Stimulated activated CD4-positive, alpha-beta T cell treated with anti-CD3 and anti-CD28 coated beads, TNF-alpha, amount 100 ng/mL, for 48 hours (primary cell): Measurements from ENCODE around the gene GALNT10.

ENCODE experiments used
- DNase-seq, 3 donors: peaks; one replicate each; pipeline ENCODE4 v3.0.0-alpha.2; 2020; ENCODE audit warnings: low read depth in 3 of 3

The GALNT10 gene

DNA sequence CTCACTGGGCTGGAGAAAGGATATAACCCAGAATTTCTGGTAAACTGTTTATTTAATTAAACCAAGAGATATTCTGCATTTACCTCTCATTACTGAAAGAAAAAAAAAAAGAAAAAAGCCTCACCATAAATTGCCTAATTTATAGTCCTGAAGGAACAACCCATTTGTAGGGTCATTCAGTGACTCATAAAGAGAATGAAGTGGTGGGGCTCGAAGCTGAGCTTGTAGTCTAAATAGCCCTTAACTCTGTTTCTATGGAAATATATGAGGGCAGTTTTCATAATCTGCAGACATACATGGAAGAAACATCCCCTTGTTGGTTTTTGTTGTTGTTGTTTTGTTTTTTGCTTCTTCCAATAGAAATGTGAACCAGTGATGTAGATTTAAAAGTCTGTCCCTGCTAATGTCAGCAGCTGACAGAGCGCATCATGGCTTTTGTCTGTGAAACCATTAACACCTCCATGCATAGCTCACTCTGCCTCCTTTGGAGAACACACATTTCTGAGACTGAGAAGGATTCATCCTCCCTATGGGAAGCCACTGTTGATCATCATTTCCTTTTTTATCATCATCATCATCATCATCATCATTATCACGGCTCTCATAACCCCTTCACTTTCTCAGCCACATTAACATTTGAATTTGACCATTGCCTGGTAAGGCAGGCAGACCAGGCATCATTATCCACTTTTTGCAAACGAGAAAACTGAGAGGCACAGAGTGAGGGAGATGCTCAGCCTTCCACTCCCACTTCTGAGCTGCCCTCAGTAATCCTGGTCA lies 187.4 kb downstream of the GALNT10 start:
- no peak for DNase-seq

DNA sequence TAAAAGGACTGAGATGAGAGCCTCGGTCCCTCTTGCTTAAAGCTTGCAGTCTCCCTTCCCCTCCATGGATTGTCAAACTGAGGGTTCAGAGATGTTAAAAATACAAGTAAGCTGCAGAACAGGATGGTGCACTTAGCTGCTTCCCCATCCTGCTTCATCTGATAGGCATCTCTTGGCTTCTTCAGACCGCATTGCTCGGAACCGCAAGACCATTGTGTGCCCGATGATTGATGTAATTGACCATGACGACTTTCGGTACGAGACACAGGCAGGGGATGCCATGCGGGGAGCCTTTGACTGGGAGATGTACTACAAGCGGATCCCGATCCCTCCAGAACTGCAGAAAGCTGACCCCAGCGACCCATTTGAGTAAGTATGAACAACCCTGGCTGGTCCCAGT lies 189.7 kb downstream of the GALNT10 start:
- no peak for DNase-seq

DNA sequence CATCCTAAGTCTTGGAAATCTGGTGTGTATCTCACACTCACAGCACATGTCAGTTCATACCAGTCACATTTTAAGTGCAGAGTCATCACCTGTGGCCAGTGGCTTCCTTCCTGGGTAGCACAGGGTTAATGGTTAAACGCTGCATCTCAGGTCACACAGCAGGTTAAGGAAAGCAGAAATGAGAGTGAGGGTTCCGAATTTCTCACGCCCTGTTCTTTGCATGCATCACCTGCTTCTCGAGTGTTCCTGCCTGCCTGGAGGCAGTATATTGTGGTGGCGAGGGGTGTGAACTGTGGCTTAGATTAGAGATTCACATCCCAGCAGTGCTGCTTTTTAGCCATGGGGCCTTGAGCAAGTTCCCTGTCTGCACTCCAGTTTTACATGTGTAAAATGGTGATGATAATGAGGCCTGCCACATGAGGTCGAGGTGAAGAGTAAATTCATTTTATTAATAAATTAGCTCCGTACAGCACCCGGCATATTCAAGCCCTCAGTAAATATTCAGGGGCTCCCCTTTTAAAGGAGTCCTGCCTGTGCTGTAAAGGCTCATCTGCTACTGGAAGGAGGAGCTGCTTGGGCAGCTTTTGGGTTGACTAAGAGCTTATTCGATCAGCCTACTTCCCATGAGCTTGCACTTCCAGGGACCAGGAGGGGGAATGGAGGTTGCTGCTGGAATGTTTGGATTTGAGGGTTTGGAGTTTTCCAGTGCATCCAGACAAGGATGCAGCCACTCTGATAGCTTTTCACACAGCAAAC lies 194.1 kb downstream of the GALNT10 start:
- no peak for DNase-seq

DNA sequence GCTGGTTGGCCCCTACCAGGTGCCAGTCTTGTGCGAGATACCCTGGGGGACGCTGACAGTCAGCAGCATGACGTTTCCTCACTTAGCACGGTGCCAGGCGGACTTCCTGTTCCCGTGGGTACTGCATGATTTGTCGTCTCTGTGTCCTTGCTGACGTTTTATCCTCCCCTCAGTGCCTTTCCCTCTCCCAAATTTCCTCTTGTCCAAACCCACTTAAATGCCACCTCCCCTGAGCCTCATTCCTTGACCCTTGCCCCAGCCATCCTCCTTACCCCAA lies 194.6 kb downstream of the GALNT10 start:
- DNase-seq, result no peak

DNA sequence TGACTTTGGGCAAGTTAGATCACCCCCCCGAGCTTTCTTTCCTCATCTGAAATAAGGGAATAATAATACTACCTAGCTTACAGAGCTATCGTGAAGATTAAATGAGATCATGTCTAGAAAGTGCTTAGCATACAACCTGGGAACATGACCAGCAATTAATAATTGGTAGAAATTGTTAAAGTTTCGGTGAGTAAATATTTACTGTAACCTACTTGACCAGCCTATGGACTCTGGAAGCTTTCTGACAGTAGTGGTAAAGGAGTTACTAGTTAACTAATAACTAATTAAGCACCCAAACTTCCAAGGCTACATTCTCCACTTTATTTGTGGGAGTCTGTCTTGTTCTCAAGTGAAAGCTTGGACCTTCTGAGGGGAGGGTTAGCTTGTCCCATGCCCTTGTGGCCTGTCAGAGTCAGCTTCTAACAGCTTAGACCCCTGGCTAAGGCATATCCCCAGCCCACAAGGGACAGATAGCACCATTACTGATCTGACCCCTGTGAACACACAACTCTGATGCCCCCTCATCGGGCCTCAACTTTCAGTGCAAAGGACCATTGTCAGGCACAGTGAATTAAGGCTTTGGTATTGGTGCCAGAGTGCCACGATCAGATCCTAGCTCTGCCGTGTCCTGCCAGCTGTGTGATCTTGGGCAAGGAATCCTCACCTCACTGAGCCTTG lies 196.6 kb downstream of the GALNT10 start:
- no peak for DNase-seq

DNA sequence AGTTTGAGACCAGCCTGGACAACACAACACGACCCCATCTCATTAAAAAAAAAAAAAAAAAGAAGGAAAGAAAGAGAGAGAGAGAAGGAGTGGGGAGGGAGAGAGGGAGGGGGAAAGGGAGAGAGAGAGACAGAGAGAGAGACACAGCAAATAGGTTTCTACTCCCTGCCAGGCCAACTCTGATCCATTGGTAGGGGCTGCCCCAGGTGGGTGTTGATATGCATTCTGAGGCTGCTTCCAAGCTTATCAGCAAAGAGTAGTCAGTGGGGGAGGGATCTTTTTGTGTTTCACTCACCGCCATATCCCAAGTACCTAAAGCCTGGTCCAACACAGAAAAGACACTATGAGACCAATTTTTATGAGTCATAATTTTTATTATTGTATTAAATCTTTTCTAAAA lies 198.3 kb downstream of the GALNT10 start:
- no peak for DNase-seq

DNA sequence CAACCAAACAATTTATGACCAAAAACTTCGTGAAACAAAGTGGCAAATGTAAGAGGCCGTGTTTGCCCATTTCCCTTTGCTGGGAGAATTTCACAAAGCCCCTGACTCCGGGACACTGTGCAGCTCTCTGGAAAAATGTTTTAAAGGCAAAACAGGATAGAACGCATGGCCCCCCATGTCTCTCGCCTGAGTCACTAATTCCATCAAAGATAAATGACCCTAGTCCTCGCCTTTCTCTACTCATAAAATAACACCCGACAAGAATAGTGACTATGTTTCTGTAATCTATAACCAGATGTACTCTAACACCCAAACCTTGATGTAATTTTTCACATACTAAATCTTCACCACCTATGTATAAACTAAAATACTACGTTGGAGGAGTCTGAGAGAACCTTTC lies 199.6 kb downstream of the GALNT10 start:
- no peak for DNase-seq

DNA sequence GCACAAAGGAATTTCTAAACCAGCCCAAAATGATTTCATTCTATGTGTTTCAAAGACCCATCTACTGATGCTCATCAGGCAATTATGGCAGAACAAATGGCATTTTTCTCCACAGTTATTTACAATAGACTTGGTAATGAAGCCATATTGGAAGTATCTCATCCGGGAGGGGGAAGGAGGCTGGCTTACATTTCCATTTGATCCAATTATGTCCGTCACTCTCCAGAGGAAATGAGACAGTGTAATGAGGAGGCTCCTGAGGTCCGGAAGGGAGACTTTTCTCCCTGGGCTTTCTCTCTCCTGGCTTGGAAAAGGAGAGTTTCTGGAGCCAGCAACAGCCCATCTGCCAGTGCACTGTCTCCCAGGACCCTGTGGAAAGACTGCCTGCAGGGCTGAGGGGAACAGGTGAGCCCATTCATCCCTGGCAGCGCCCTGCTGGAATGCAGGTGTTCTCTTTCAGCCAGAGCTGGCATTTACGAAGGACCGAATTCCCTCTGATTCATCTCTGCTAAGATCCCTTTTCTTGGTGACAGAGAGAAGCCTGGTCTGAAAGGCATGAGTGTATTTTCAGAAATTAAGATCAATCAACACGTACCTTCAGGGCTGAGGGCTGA lies 200.3 kb downstream of the GALNT10 start:
- no peak for DNase-seq

DNA sequence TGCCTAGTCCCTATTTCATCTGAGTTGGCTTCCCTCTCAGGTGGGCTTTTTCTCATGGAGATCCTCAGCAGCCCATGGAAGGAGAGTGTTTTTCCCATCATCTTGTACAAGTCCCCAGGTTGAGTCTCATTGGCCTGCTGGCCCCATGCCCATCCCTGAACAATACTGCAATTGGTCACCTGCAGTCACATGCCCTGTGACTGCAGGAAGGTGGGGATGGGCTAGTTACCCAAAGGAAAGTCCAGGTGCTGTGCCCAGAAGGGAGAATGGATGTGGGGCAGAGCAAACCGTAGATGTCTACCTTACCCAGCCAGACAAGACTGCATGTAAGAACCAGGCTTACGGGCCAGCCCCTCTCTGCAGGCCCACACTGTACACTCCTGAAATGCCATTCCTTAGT lies 201.3 kb downstream of the GALNT10 start:
- no peak for DNase-seq

DNA sequence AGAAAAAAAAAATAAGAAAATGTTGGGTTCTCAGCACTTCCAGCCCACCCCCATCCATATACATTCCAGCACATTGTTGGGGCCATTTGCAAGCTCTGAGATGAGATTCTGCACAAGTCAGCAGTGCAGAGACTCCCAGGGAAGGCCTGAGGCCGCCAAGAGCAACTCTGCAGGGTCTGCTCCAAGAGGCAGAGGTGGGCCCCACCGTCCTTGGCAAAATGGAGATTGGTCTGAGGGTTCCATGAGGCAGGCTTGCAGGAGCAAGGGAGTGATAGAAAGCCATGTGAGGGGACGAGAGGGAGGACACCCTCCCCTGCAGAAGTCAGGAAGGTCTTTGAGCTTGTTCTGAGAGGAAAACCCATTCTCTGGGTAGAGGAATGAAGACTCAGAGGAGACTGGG lies 203.3 kb downstream of the GALNT10 start:
- no peak for DNase-seq

DNA sequence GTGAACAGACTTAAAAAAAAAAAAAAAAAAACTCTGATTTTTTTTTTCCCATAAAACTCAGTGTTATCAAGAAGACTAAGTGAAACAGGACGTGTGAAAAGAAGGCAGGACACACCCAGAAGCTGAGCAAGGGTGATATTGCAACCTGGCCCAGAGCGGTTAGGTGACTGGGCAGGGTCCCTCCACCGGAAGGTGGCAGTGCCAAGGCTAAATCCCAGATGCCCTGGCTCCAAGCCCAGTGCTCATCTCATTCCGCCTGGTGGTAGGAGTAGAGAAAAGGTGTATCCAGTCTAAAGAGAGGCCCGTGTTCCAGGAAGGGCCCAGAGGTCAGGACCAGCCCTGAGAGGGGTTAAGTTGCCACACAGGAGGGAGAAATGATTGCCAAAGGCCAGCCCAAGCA lies 203.8 kb downstream of the GALNT10 start:
- no peak for DNase-seq

DNA sequence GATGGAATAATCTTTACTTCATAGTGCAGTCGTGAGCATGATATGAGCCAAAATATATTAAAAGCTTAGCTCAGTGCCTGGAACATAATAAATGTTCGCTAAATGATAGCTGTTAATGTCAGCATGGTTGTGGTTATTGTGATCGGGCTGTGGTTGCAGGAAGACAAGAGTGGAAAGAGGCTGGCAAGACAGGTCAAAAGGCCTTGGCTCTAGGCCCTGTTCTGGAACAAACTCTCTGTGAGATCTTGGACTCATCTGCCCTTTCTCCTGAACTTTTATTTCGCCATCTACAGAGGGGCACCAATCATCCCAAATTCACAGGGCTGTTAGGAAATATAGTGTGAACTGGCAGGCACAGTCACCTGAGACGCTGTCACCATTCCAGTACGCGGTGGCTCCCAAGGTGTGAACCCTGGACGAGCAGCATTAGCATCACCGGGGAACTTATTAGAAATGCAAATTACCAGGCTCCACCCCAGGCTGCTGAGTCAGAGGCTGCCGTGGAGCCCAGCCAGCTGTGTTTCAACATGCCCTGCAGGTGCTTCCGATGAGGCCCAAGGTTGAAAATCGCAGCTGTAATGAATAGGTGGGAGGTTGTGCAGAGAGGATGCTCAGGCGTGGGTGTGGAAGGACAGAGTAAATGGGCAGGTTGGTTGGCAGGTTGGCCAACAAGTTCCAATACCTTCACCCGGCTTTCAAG lies 205.0 kb downstream of the GALNT10 start:
- DNase-seq, result no peak

DNA sequence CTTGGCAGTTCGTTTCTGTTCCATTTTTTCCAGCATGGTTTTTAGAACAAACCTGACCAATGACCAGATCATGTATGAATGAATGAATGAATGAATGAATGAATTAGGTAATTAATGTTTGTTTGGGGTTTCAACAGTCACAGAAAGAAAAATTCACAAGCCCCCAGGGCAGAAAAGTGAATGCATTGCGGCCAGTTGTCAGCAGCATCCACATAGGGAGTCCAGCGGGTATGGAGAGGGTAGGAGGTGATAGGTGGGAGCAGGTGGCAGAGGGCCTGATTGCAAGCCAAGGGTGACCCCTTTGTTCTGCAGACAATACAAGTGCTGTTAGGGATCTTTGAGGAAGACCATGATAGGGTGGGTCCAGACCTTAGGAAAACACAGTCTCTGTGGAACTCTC lies 205.6 kb downstream of the GALNT10 start:
- DNase-seq, result no peak

DNA sequence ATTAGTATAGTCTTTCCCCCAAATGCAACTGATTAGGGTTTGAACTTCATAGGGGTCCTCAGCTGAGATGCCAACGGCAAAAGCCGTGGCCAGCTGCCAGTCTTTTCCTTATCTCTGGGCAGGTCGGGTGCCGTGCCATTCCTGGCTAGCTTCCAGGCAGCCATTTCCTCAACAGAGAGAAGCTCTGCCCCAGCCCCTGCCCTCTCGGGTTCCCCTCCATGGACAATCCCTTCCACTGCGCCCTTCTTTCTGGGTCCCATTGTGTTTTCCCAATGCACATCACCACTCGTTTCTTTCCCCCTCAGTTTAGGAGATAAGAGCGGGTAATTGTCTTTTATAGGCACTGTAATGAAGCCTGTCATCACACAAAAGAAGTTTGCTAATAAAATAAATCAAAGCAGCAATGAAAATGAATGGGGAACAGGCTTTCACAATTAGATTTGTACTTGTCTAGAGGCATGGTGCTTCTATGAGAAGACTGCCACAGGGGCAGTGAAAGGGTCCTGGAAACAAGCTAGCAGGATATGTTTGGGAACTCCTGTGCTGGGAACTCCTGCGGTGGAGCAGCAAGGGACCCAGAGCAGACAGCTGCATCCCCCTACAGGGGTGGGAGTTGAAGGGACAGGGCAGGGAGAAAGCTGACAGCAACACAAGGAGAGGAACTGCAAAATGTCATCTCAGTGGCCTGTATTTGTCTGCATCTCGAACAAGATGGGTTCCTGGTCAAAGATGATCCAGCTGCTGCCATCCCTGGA lies 207.3 kb downstream of the GALNT10 start:
- no peak for DNase-seq

DNA sequence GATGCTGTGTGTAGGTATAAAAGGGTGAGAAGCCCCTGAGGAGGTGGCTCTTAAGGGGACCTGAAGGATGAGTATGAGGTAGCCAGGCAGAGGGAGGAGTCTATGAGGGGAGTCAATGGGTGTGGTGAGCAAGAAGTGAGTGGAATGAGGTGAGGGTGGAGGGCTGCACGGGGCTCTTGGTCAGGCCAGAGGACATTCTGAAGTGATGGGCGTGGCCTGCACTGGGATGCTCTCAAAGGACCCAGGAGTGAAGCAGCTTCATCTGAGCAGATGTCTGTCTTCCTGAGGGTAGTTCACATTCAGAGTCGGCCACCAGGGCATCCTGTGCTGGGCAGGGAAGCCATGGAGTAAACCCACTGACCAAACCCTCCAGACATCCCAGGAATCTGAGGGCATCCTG lies 210.1 kb downstream of the GALNT10 start:
- DNase-seq, result no peak

DNA sequence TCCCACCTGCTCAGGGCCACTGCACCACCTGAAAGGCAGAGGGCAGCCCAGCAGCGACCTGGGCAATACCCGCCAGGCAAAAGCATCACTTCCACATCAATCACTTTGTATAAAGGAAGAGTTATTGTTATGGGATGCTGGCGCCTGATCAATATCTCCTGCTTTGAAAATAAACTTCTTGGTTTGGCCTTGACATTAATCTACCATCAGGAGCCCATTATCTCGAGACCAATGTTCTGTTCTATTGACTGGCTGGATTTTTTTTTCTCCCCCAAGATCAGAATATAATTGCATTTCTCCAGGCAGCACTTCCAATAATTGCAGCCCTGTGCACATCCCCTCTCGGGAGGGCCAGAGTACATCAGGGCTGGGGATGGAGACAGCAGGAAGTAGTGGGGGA lies 210.8 kb downstream of the GALNT10 start:
- no peak for DNase-seq

DNA sequence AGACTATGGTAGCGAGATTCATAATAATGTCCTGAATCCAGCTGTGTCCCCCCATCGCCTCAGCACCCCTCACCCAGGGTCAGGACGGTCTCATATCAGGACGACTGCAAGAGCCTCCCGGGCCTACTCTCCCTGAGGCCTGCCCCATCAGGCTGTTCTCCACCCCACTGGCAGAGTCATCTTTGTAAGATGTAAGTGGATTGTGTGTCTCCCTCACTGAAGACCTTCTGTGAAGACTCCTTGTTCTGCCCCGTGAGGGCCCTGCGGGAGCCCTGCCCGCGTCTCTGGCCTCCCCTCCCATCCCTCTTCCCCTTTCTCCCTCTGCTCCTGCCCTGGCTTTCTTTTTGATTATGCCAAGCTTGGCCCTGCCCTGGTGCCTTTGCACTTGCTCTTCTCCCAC lies 211.4 kb downstream of the GALNT10 start:
- no peak for DNase-seq

DNA sequence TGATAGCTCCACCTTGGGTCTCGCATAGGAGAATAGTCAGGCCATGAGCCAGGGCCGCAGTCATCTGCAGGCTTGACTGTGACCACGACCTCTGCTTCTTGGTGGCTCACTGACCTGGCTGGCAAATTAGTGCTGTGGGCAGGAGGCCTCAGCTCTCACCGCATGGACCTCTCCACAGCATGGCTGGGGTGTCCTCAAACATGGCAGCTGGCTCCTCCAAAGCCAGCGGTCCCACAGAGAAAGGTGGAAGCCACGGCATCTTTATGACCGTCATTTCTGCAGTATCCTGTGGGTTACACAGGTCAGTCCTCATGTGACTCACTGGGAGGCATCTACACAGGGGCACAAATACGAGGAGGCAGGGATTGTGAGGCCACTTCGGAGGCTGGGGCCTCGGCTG lies 212.1 kb downstream of the GALNT10 start:
- DNase-seq, result no peak

DNA sequence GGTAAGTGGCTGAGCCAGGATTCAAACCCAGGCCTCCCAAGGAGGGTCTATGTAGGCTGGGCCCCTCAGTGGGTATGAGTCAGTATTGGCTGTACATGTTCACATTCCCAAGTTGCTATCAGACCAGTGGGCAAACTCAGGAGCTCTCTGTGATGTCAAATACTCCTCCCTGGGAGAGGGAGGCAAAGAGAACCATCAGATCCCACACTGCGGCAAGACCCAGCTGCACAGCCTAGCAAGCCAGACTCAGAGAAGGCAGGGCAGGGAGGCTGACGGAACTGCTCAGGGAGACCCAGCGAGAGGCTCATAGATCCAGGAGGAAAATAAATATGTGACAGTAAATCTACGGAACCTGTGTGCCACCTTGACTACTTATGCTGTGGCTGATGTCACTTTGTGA lies 212.7 kb downstream of the GALNT10 start:
- no peak for DNase-seq

DNA sequence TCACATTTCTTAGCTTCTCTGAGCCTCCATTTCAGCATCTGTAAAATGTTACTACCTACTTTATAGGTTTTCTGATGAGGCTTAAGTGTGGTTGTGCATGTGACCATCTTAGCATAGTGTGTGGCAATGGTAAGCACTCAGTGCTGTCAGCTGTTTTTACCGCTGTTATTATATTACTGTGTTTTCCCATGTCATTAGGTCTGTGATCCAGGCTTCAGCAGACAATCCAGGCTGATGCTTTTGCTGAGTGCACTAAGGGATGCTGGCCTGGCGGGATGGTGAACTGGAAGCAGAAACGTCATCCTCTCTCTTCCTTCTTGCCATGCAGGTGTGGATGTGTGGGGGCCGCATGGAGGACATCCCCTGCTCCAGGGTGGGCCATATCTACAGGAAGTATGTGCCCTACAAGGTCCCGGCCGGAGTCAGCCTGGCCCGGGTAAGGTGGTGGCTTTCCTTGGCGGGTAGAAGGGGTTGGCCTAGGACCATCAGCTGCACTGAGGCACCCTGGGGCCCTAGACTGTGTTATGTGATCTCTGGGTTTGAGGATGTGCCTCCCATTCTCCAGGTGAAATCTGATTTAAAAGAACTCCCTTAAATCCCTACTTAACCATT lies 213.3 kb downstream of the GALNT10 start:
- no peak for DNase-seq
